Ascending aorta (tissue), 2 donors: ENCODE results near the gene LIG4. TPM values are rescaled to one million over a fixed set of nuclear protein-coding genes. Genes with fewer than 3 reads are reported as not detected.

Experiments used
- DNase-seq, 2 donors: peaks; one replicate each; pipeline ENCODE4 v3.0.0-alpha.2; 2019; ENCODE audit warnings: low spot score in 2 of 2
- H3K27ac ChIP-seq, 2 donors: fragments of 200-600 bp; sonication (generic); one replicate each; pipeline ENCODE4 v1.5.1; 2016 to 2017; ENCODE audit warnings: mild to moderate bottlenecking in 1 of 2
- H3K27me3 ChIP-seq: fragments of 200-600 bp; sonication (generic); one replicate; pipeline ENCODE4 v1.5.1; 2017
- H3K36me3 ChIP-seq, 2 donors: fragments of 200-600 bp; sonication (generic); one replicate each; pipeline ENCODE4 v1.5.1; 2016
- H3K4me1 ChIP-seq, 2 donors: fragments of 200-600 bp; sonication (generic); one replicate each; pipeline ENCODE4 v1.5.1; 2016 to 2017; ENCODE audit warnings: mild to moderate bottlenecking in 1 of 2
- H3K4me3 ChIP-seq, 2 donors: fragments of 200-600 bp; sonication (generic); one replicate each; pipeline ENCODE4 v1.5.1; 2016 to 2017; ENCODE audit warnings: mild to moderate bottlenecking in 1 of 2
- H3K9me3 ChIP-seq, 2 donors: fragments of 200-600 bp; sonication (generic); one replicate each; pipeline ENCODE4 v1.5.1; 2016
- CTCF ChIP-seq, 3 experiments: fragments of 200-600 bp in 2 of 3; fragments of 450-650 bp in 1 of 3; sonication (generic) in 2 of 3; IDR thresholded peaks; one replicate each; pipeline ENCODE4 v1.5.1; 2016 to 2019; ENCODE audit warnings: antibody characterized with exemption in 3 of 3, mild to moderate bottlenecking in 1 of 3, moderate library complexity in 1 of 3
- intact Hi-C: fragments of 100-400 bp; cut with DNase I; formaldehyde crosslinking; loops from one replicate; pipeline ENCODE4 v1.15.1; 2023
- total RNA-seq: library from RNA; depleted of rRNA; stranded (reverse); fragments of >200 nt; gene quantifications from one replicate; pipeline ENCODE4 v1.1.0, GENCODE V29; 2016

The LIG4 gene
- total RNA-seq, 1 donor from 2014 or later, result 1.8 TPM

GRCh38 chr13:108227651-108228272, 12.4 kb upstream of the LIG4 start:
- H3K36me3 ChIP-seq, result no peaks in the 10 kb centered on the region
- no peaks in the 10 kb centered on the region for H3K27me3 ChIP-seq
- no peak for DNase-seq
- peaks cover 0 to 7% of the 10 kb centered on the region in 2 donors for H3K4me1 ChIP-seq
- intact Hi-C loops, result loop anchor here (5.0 kb wide), 1 partner anchor 670 kb away; no protein-coding TSS in a partner anchor
- H3K9me3 ChIP-seq, result no peaks in the 10 kb centered on the region
- TF ChIP-seq CTCF (IDR thresholded peaks at IDR 0.05), result peak; percentile 30 to 77 (median 77)
- H3K27ac ChIP-seq, result no peak overlapping the region
- no peak overlapping the region for H3K4me3 ChIP-seq

- DNase-seq, result no peak
- H3K4me3 ChIP-seq, result no peak overlapping the region
- H3K4me1 ChIP-seq, result peaks cover 0 to 7% of the 10 kb centered on the region in 2 donors
Observed at GRCh38 chr13:108226184-108226583, 10.8 kb upstream of the LIG4 start.

GRCh38 chr13:108225440-108225839, 10.1 kb upstream of the LIG4 start:
- no peaks in the 10 kb centered on the region for H3K27me3 ChIP-seq
- peaks cover 0 to 7% of the 10 kb centered on the region in 2 donors for H3K4me1 ChIP-seq
- H3K4me3 ChIP-seq, result no peak overlapping the region
- intact Hi-C loops, result loop anchor here (5.0 kb wide), 1 partner anchor 672 kb away; no protein-coding TSS in a partner anchor
- H3K27ac ChIP-seq, result no peak overlapping the region
- TF ChIP-seq CTCF (IDR thresholded peaks at IDR 0.05), result no peak
- no peak for DNase-seq
- no peaks in the 10 kb centered on the region for H3K9me3 ChIP-seq
- no peaks in the 10 kb centered on the region for H3K36me3 ChIP-seq

More at GRCh38 chr13:108226184-108226583, 10.8 kb upstream of the LIG4 start:
- intact Hi-C loops, result loop anchor here (5.0 kb wide), 1 partner anchor 671 kb away; no protein-coding TSS in a partner anchor
- no peaks in the 10 kb centered on the region for H3K9me3 ChIP-seq
- no peak overlapping the region for H3K27ac ChIP-seq
- no peaks in the 10 kb centered on the region for H3K36me3 ChIP-seq
- TF ChIP-seq CTCF (IDR thresholded peaks at IDR 0.05), result no peak
- H3K27me3 ChIP-seq, result no peaks in the 10 kb centered on the region

GRCh38 chr13:108223687-108224503, 8.6 kb upstream of the LIG4 start:
- Histone ChIP-seq H3K4me1 (peaks cover 0 to 12% of the 10 kb centered on the region in 2 donors), H3K27me3 (no peaks in the 10 kb centered on the region), H3K4me3 (no peak overlapping the region), H3K27ac (no peak overlapping the region), H3K36me3 (no peaks in the 10 kb centered on the region), H3K9me3 (no peaks in the 10 kb centered on the region)
- no peak for DNase-seq
- TF ChIP-seq CTCF (IDR thresholded peaks at IDR 0.05), result no peak
- intact Hi-C loops, result no loop called here

GRCh38 chr13:108220041-108220440, 4.7 kb upstream of the LIG4 start:
- no peak overlapping the region for H3K27ac ChIP-seq
- H3K27me3 ChIP-seq, result no peaks in the 10 kb centered on the region
- no peak for DNase-seq
- peaks cover 4 to 13% of the 10 kb centered on the region in 2 donors for H3K4me1 ChIP-seq
- TF ChIP-seq CTCF (IDR thresholded peaks at IDR 0.05), result no peak
- intact Hi-C loops, result no loop called here
- no peaks in the 10 kb centered on the region for H3K36me3 ChIP-seq
- H3K4me3 ChIP-seq, result no peak overlapping the region
- no peaks in the 10 kb centered on the region for H3K9me3 ChIP-seq
